IMR-90 (cell line): Measurements from ENCODE around the gene EFCC1. TPM values are rescaled to one million over a fixed set of nuclear protein-coding genes. Genes with fewer than 3 reads are reported as not detected.

ENCODE experiments used
- ATAC-seq: fragments of 200-7000 bp; cut with Tn5 transposase; 2 replicates; pipeline ENCODE4 v1.9.1; 2020; ENCODE audit warnings: low read depth, mild to moderate bottlenecking, moderate library complexity
- BruUV-seq: library from RNA; stranded (reverse); fragments of 400-500 nt; replicated peaks from 2 replicates; lab custom pipeline; 2021; lab: Mats Ljungman, UMichigan
- CTCF ChIA-PET: fragments of 300-600 bp; formaldehyde crosslinking; extraction: SDS; loops from one replicate; lab custom pipeline; 2021; ENCODE audit warnings: antibody characterized with exemption; lab: Yijun Ruan, JAX
- POLR2A ChIA-PET: fragments of 300-600 bp; sonication (Branson Sonifier 250); formaldehyde crosslinking; loops from one replicate; lab custom pipeline; 2022; ENCODE audit warnings: antibody characterized with exemption; ENCODE audit not compliant: unreplicated experiment; lab: Charles Lee
- DNase-seq: peaks from one replicate; pipeline ENCODE4 v3.0.0; 2013
- H2AFZ ChIP-seq: replicated peaks from 2 replicates; pipeline ENCODE3; 2013; ENCODE audit warnings: low read length, mild to moderate bottlenecking; ENCODE audit not compliant: poor library complexity
- H2AK5ac ChIP-seq: 2 replicates; pipeline ENCODE4 v1.6.1; 2013; ENCODE audit warnings: low read depth, low read length, inconsistent platforms
- H2AK9ac ChIP-seq: replicated peaks from 2 replicates; pipeline ENCODE3; 2013; ENCODE audit warnings: mild to moderate bottlenecking, low read depth, low read length, moderate library complexity; ENCODE audit not compliant: poor library complexity
- H2BK120ac ChIP-seq: 2 replicates; pipeline ENCODE4 v1.6.1; 2013; ENCODE audit warnings: low read depth, low read length, inconsistent platforms
- H2BK15ac ChIP-seq: 3 replicates; pipeline ENCODE4 v1.6.1; 2013; ENCODE audit warnings: low read depth, low read length, inconsistent platforms
- H2BK20ac ChIP-seq: 2 replicates; pipeline ENCODE4 v1.6.1; 2013; ENCODE audit warnings: low read depth, mild to moderate bottlenecking, inconsistent platforms, low read length, moderate library complexity
- H2BK5ac ChIP-seq: 2 replicates; pipeline ENCODE4 v1.6.1; 2013; ENCODE audit warnings: mild to moderate bottlenecking, low read depth, low read length, inconsistent platforms; ENCODE audit not compliant: poor library complexity, severe bottlenecking
- H3K14ac ChIP-seq: replicated peaks from 2 replicates; pipeline ENCODE4 v1.6.1; 2013; ENCODE audit warnings: low read depth, low read length, inconsistent platforms
- H3K18ac ChIP-seq: 2 replicates; pipeline ENCODE4 v1.6.1; 2013; ENCODE audit warnings: low read depth, low read length, control low read depth
- H3K23ac ChIP-seq: 2 replicates; pipeline ENCODE4 v1.6.1; 2013; ENCODE audit warnings: low read depth, low read length, inconsistent platforms
- H3K27ac ChIP-seq: 2 replicates; pipeline ENCODE4 v1.5.1; 2013; ENCODE audit warnings: mild to moderate bottlenecking, control low read depth, low read length; ENCODE audit not compliant: insufficient read depth
- H3K27me3 ChIP-seq: 2 replicates; pipeline ENCODE4 v1.6.1; 2013; ENCODE audit warnings: low read length; ENCODE audit not compliant: control insufficient read depth, insufficient read depth
- H3K36me3 ChIP-seq: 2 replicates; pipeline ENCODE4 v1.6.1; 2013; ENCODE audit warnings: low read length, mixed read lengths; ENCODE audit not compliant: control insufficient read depth, insufficient read depth
- H3K4ac ChIP-seq: 2 replicates; pipeline ENCODE4 v1.6.1; 2013; ENCODE audit warnings: low read depth, low read length, inconsistent platforms
- H3K4me1 ChIP-seq: 2 replicates; pipeline ENCODE4 v1.6.1; 2013; ENCODE audit warnings: low read length, mixed read lengths; ENCODE audit not compliant: control insufficient read depth, insufficient read depth
- H3K4me2 ChIP-seq: 2 replicates; pipeline ENCODE4 v1.6.1; 2013; ENCODE audit warnings: low read depth, mild to moderate bottlenecking, control low read depth, low read length, moderate library complexity
- H3K4me3 ChIP-seq: 2 replicates; pipeline ENCODE4 v1.5.1; 2013; ENCODE audit warnings: low read depth, mild to moderate bottlenecking, control low read depth, low read length, moderate library complexity; ENCODE audit not compliant: insufficient read depth
- H3K56ac ChIP-seq: 2 replicates; pipeline ENCODE4 v1.6.1; 2013; ENCODE audit warnings: low read length, inconsistent platforms; ENCODE audit not compliant: insufficient read depth; ENCODE audit errors: extremely low read depth
- H3K79me1 ChIP-seq, 2 experiments: 2 replicates each; pipeline ENCODE4 v1.6.1; 2013; ENCODE audit warnings: low read length in 2 of 2, inconsistent platforms in 1 of 2, low read depth in 1 of 2
- H3K9ac ChIP-seq: 2 replicates; pipeline ENCODE4 v1.6.1; 2013; ENCODE audit warnings: low read depth, low read length, control low read depth
- H3K9me1 ChIP-seq: 2 replicates; pipeline ENCODE4 v1.6.1; 2013; ENCODE audit warnings: low read length, inconsistent platforms; ENCODE audit not compliant: insufficient read depth
- H3K9me3 ChIP-seq: 2 replicates; pipeline ENCODE4 v1.6.1; 2013; ENCODE audit warnings: low read length; ENCODE audit not compliant: control insufficient read depth, insufficient read depth
- H4K20me1 ChIP-seq: 2 replicates; pipeline ENCODE4 v1.6.1; 2013; ENCODE audit warnings: low read length, inconsistent platforms; ENCODE audit not compliant: insufficient read depth
- H4K5ac ChIP-seq: 2 replicates; pipeline ENCODE4 v1.6.1; 2013; ENCODE audit warnings: mild to moderate bottlenecking, low read depth, low read length, control low read depth
- H4K8ac ChIP-seq, 2 experiments: 2 replicates each; pipeline ENCODE4 v1.6.1; 2013; ENCODE audit warnings: low read depth in 2 of 2, low read length in 2 of 2, control low read depth in 1 of 2, inconsistent platforms in 1 of 2
- H4K91ac ChIP-seq: 2 replicates; pipeline ENCODE4 v1.6.1; 2013; ENCODE audit warnings: low read depth, low read length, inconsistent platforms; ENCODE audit not compliant: insufficient read depth
- BHLHE40 ChIP-seq: fragments of 150-350 bp; IDR thresholded peaks from 2 replicates; pipeline ENCODE4 v1.6.1; 2016; ENCODE audit warnings: mild to moderate bottlenecking, low read depth, low read length
- CEBPB ChIP-seq: IDR thresholded peaks from 2 replicates; pipeline ENCODE4 v1.6.1; 2012; ENCODE audit warnings: low read depth, low read length, improper control_type of control experiment
- CHD1 ChIP-seq: IDR thresholded peaks from 2 replicates; pipeline ENCODE4 v1.6.1; 2012; ENCODE audit warnings: low read depth, low read length, improper control_type of control experiment
- ELK1 ChIP-seq: fragments of 150-350 bp; IDR thresholded peaks from 2 replicates; pipeline ENCODE4 v1.6.1; 2016; ENCODE audit warnings: low read depth, mild to moderate bottlenecking, low read length, moderate library complexity, borderline replicate concordance
- MAZ ChIP-seq: IDR thresholded peaks from 2 replicates; pipeline ENCODE4 v1.6.1; 2012; ENCODE audit warnings: low read depth, mild to moderate bottlenecking, low read length, improper control_type of control experiment, moderate library complexity, borderline replicate concordance
- MXI1 ChIP-seq: IDR thresholded peaks from 2 replicates; pipeline ENCODE4 v1.6.1; 2012; ENCODE audit warnings: low read depth, mild to moderate bottlenecking, low read length, moderate library complexity, borderline replicate concordance
- NFE2L2 ChIP-seq: fragments of 150-350 bp; IDR thresholded peaks from 2 replicates; pipeline ENCODE4 v1.6.1; 2016; ENCODE audit warnings: low read depth, mild to moderate bottlenecking, low read length
- RAD21 ChIP-seq: IDR thresholded peaks from 2 replicates; pipeline ENCODE4 v1.6.1; 2012; ENCODE audit warnings: low read length, improper control_type of control experiment
- RCOR1 ChIP-seq: IDR thresholded peaks from 2 replicates; pipeline ENCODE4 v1.6.1; 2012; ENCODE audit warnings: mild to moderate bottlenecking, low read length, improper control_type of control experiment; ENCODE audit not compliant: insufficient replicate concordance
- RFX5 ChIP-seq: IDR thresholded peaks from 2 replicates; pipeline ENCODE4 v1.8.0; 2012; ENCODE audit warnings: low read depth, mild to moderate bottlenecking, low read length, moderate library complexity
- USF2 ChIP-seq: fragments of 150-350 bp; IDR thresholded peaks from 2 replicates; pipeline ENCODE4 v1.6.1; 2017; ENCODE audit warnings: mild to moderate bottlenecking, antibody characterized with exemption, low read length, low read depth
- WGBS, 2 experiments: methylation state at CpG; one replicate each; pipeline versions ENCODE4 v1.1.5 to v1.1.7; 2013; ENCODE audit warnings: missing lambda C conversion rate in 2 of 2; ENCODE audit not compliant: insufficient read length in 1 of 2; ENCODE audit errors: extremely low coverage in 2 of 2; 5-methylcytosine and 5-hydroxymethylcytosine counted together
- dilution Hi-C: fragments of 300-500 bp; cut with HindIII; formaldehyde crosslinking; loops from one replicate; pipeline ENCODE4 v1.14.3; 2018; ENCODE audit warnings: low sequenced_read_pairs; ENCODE audit not compliant: unreplicated experiment
- in situ Hi-C: fragments of 300-500 bp; cut with MboI; formaldehyde crosslinking; loops from 3 replicates; pipeline ENCODE4 v1.14.3; 2019; ENCODE audit warnings: low sequenced_read_pairs, inconsistent platforms, mixed read lengths
- intact Hi-C: fragments of 100-400 bp; cut with micrococcal nuclease; formaldehyde crosslinking; loops from 2 replicates; pipeline ENCODE4 v1.10.0; 2022
- polyA plus RNA-seq, 3 experiments: library from polyadenylated mRNA; depleted of rRNA; stranded (reverse); fragments of >200 nt; gene quantifications; 2 replicates each; pipeline ENCODE4 v1.2.3, GENCODE V29; 2012; ENCODE audit warnings: low replicate concordance in 1 of 3
- total RNA-seq: library from RNA; depleted of rRNA; stranded (reverse); fragments of >200 nt; gene quantifications from 2 replicates; pipeline ENCODE4 v1.2.3, GENCODE V29; 2012

Gene EFCC1
- total and polyA plus RNA-seq, 2 of the 4 experiments (the other 2 are of a cell fraction) = not detected

GRCh38 chr3:129040579-129041300 lies 39.6 kb downstream of the EFCC1 start:
- Histone ChIP-seq H2AFZ (no peak overlapping the region), H3K4me3 (no peak overlapping the region), H2AK9ac (no peak overlapping the region), H4K5ac (no peak overlapping the region), H3K4me1 (no peaks in the 10 kb centered on the region), H2AK5ac (no peak overlapping the region), H4K20me1 (peaks cover 5% of the 10 kb centered on the region; the same call in 1 of the 2 replicates), H3K14ac (no peak overlapping the region), H3K27ac (no peak overlapping the region), H2BK15ac (no peak overlapping the region), H4K91ac (no peak overlapping the region), H3K9me1 (no peaks in the 10 kb centered on the region), H3K79me1 (no peaks in the 10 kb centered on the region), H3K27me3 (peaks cover 40% of the 10 kb centered on the region), H3K23ac (no peak overlapping the region), H3K9me3 (peaks cover 6% of the 10 kb centered on the region), H2BK5ac (no peak overlapping the region), H2BK20ac (no peak overlapping the region), H3K56ac (no peak overlapping the region), H3K36me3 (no peaks in the 10 kb centered on the region), H4K8ac (no peak overlapping the region), H3K18ac (no peak overlapping the region), H3K4ac (no peak overlapping the region), H2BK120ac (no peak overlapping the region), H3K9ac (no peak overlapping the region), H3K4me2 (no peak overlapping the region)
- DNase-seq (no peak), ATAC-seq (no peak)
- intact Hi-C loops (no loop called here), dilution Hi-C loops (no loop called here), in situ Hi-C loops (no loop called here)
- WGBS, 2 experiments = 56% methylated on average over 2 of the region's 15 CpGs; no CpG with 5 or more reads in 1 of the 2 experiments
- ChIA-PET POLR2A (no interaction called here), CTCF (interaction anchor here (0.6 to 1.5 kb wide), 2 partner anchors 13 to 70 kb away, joined by 3 to 4 read pairs; no protein-coding TSS in a partner anchor)
- no TSS peak for BruUV-seq
- TF ChIP-seq NFE2L2 (no peak), ELK1 (no peak), USF2 (no peak), CEBPB (no peak), MAZ (no peak), CHD1 (no peak), MXI1 (no peak), RFX5 (no peak), RAD21 (no peak), BHLHE40 (no peak), RCOR1 (no peak)
